WTC11 (cell line): ENCODE data around the gene EEFSEC. TPM values are rescaled to one million over a fixed set of nuclear protein-coding genes. Genes with fewer than 3 reads are reported as not detected.

Experiments used
- ATAC-seq: fragments of 200-7000 bp; cut with Tn5 transposase; 2 replicates; pipeline ENCODE4 v1.10.0; 2021; ENCODE audit warnings: mild to moderate bottlenecking, moderate library complexity
- CTCF ChIA-PET: fragments of 300-600 bp; sonication (Branson Sonifier 250); formaldehyde crosslinking; loops from one replicate; lab custom pipeline; 2021; ENCODE audit warnings: antibody characterized with exemption; lab: Charles Lee
- POLR2A ChIA-PET: fragments of 350-600 bp; sonication (Branson Sonifier 250); formaldehyde crosslinking; loops from one replicate; lab custom pipeline; 2021; ENCODE audit warnings: antibody characterized with exemption; lab: Charles Lee
- DNase-seq: peaks from one replicate; pipeline ENCODE4 v3.0.0; 2021; ENCODE audit warnings: low spot score
- H3K27ac Mint-ChIP-seq: 2 replicates; pipeline ENCODE4 v1.8.0; 2021; ENCODE audit warnings: mixed read lengths
- H3K27me3 Mint-ChIP-seq: 2 replicates; pipeline ENCODE4 v1.8.0; 2021; ENCODE audit warnings: low read depth, mild to moderate bottlenecking, moderate library complexity, mixed read lengths
- H3K36me3 Mint-ChIP-seq: 2 replicates; pipeline ENCODE4 v1.8.0; 2021; ENCODE audit warnings: mixed read lengths
- H3K4me1 Mint-ChIP-seq: 2 replicates; pipeline ENCODE4 v1.8.0; 2022; ENCODE audit warnings: mixed read lengths
- H3K4me3 Mint-ChIP-seq: 2 replicates; pipeline ENCODE4 v1.8.0; 2021; ENCODE audit warnings: mild to moderate bottlenecking, moderate library complexity, mixed read lengths
- H3K9me3 Mint-ChIP-seq: 2 replicates; pipeline ENCODE4 v1.8.0; 2021; ENCODE audit warnings: mixed read lengths
- CBFB ChIP-seq: sonication (generic); formaldehyde crosslinking; IDR thresholded peaks from 2 replicates; pipeline ENCODE4 v1.8.1; 2022; ENCODE audit warnings: mild to moderate bottlenecking, low read depth, missing genetic modification reagents
- CDX4 ChIP-seq: fragments of 250-450 bp; sonication (Bioruptor Pico); IDR thresholded peaks from 2 replicates; pipeline ENCODE4 v1.9.0; 2021; ENCODE audit warnings: moderate library complexity, mild to moderate bottlenecking, inconsistent platforms, borderline replicate concordance
- CREB1 ChIP-seq: sonication (generic); formaldehyde crosslinking; IDR thresholded peaks from 2 replicates; pipeline ENCODE4 v1.8.0; 2023; ENCODE audit warnings: mild to moderate bottlenecking, missing genetic modification reagents
- ELF4 ChIP-seq: sonication (generic); formaldehyde crosslinking; IDR thresholded peaks from 2 replicates; pipeline ENCODE4 v1.8.1; 2022; ENCODE audit warnings: low read depth, mild to moderate bottlenecking, moderate library complexity, missing genetic modification reagents
- FOXP1 ChIP-seq: sonication (generic); formaldehyde crosslinking; IDR thresholded peaks from 2 replicates; pipeline ENCODE4 v1.8.0; 2022; ENCODE audit warnings: missing genetic modification reagents, mild to moderate bottlenecking, moderate library complexity, borderline replicate concordance
- GTF2I ChIP-seq: fragments of 250-450 bp; sonication (Bioruptor Pico); conservative IDR thresholded peaks from 2 replicates; pipeline ENCODE4 v1.4.0; 2021; ENCODE audit warnings: mild to moderate bottlenecking
- MAX ChIP-seq: sonication (generic); formaldehyde crosslinking; IDR thresholded peaks from 2 replicates; pipeline ENCODE4 v1.8.0; 2022; ENCODE audit warnings: mild to moderate bottlenecking, missing genetic modification reagents
- PRDM15 ChIP-seq: sonication (generic); formaldehyde crosslinking; IDR thresholded peaks from 2 replicates; pipeline ENCODE4 v1.8.0; 2022; ENCODE audit warnings: missing genetic modification reagents
- TCF7 ChIP-seq: sonication (generic); formaldehyde crosslinking; IDR thresholded peaks from 2 replicates; pipeline ENCODE4 v1.8.0; 2022; ENCODE audit warnings: mild to moderate bottlenecking, low read depth, missing genetic modification reagents, moderate library complexity
- ZNF121 ChIP-seq: sonication (generic); formaldehyde crosslinking; IDR thresholded peaks from 2 replicates; pipeline ENCODE4 v1.8.0; 2023; ENCODE audit warnings: missing genetic modification reagents
- ZNF317 ChIP-seq: sonication (generic); formaldehyde crosslinking; IDR thresholded peaks from 2 replicates; pipeline ENCODE4 v1.8.1; 2023; ENCODE audit warnings: low read depth, mild to moderate bottlenecking, moderate library complexity, missing genetic modification reagents, borderline replicate concordance
- ZNF396 ChIP-seq: fragments of 250-450 bp; sonication (Bioruptor Pico); IDR thresholded peaks from 2 replicates; pipeline ENCODE4 v1.8.0; 2021; ENCODE audit warnings: mild to moderate bottlenecking, moderate library complexity, borderline replicate concordance
- total RNA-seq: library from RNA; stranded (reverse); gene quantifications from 3 replicates; pipeline ENCODE4 v1.2.3, GENCODE V29; 2021
- TF ChIP-seq, protein P1 (sequence below): fragments of 250-450 bp; sonication (Bioruptor Pico); conservative IDR thresholded peaks from 2 replicates; pipeline ENCODE4 v1.9.0; 2021; ENCODE audit warnings: mild to moderate bottlenecking
- TF ChIP-seq, protein P2 (sequence below): fragments of 200-600 bp; IDR thresholded peaks from 2 replicates; pipeline ENCODE4 v1.8.0; 2022; ENCODE audit warnings: antibody characterized with exemption
- TF ChIP-seq, protein P3 (sequence below): fragments of 250-450 bp; sonication (Bioruptor Pico); IDR thresholded peaks from 2 replicates; pipeline ENCODE4 v2.1.2; 2022; ENCODE audit warnings: mild to moderate bottlenecking, moderate library complexity
- TF ChIP-seq, protein P4 (sequence below): sonication (generic); formaldehyde crosslinking; IDR thresholded peaks from 2 replicates; pipeline ENCODE4 v1.8.1; 2023; ENCODE audit warnings: mild to moderate bottlenecking, missing genetic modification reagents
- TF ChIP-seq, protein P5 (sequence below): sonication (generic); formaldehyde crosslinking; IDR thresholded peaks from 2 replicates; pipeline ENCODE4 v1.8.1; 2022; ENCODE audit warnings: mild to moderate bottlenecking, missing genetic modification reagents, moderate library complexity, borderline replicate concordance

EEFSEC gene
- total RNA-seq, 1 experiment from 2014 or later = 13.7 TPM

DNA sequence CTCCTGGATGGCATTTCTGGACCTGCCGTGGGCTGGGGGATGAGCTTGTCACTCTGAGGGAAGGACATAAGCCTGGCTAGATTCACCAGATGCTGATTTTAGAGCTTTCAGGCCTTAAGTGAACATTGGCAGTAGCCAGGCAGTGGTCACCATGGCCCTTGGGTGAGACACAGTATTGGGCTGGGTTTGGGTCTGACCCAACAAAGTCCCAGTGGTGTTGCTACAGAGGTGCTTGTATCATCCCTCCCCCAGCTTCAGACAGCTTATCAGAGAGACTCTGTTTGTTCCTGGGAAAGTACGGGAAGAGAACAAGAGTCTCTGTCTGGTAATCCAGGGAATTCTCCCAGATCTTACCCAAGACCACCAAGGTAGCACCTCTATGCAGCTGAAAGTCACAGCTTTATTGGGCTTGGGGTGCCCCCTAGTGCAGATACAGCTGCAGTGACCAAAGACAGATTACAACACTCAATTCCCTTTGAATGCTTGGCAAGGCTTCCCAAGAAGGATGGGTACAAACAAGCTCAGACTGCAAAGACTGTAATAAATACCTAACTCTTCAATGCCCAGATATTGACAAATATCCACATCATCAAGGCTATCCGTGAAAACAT, 19.9 kb upstream of the EEFSEC start:
- peak; percentile 97 for ATAC-seq
- Mint-ChIP-seq H3K4me3 (no peak overlapping the region), H3K4me1 (no peaks in the 10 kb centered on the region), H3K9me3 (peaks cover 9% of the 10 kb centered on the region), H3K36me3 (peaks cover 3% of the 10 kb centered on the region), H3K27me3 (peaks cover 18% of the 10 kb centered on the region), H3K27ac (peak overlapping the region; percentile 10; the same call in 1 of the 2 replicates)
- ChIA-PET POLR2A (interaction anchor here (0.9 kb wide), 1 partner anchor 10 kb away, joined by 3 read pairs; no protein-coding TSS in a partner anchor), CTCF (interaction anchor here (0.7 to 2.6 kb wide), 38 partner anchors 10 to 558 kb away, joined by 3 to 36 read pairs (median 4); partner anchors contain the start of genes EEFSEC and RUVBL1)
- TF ChIP-seq, protein P1, sequence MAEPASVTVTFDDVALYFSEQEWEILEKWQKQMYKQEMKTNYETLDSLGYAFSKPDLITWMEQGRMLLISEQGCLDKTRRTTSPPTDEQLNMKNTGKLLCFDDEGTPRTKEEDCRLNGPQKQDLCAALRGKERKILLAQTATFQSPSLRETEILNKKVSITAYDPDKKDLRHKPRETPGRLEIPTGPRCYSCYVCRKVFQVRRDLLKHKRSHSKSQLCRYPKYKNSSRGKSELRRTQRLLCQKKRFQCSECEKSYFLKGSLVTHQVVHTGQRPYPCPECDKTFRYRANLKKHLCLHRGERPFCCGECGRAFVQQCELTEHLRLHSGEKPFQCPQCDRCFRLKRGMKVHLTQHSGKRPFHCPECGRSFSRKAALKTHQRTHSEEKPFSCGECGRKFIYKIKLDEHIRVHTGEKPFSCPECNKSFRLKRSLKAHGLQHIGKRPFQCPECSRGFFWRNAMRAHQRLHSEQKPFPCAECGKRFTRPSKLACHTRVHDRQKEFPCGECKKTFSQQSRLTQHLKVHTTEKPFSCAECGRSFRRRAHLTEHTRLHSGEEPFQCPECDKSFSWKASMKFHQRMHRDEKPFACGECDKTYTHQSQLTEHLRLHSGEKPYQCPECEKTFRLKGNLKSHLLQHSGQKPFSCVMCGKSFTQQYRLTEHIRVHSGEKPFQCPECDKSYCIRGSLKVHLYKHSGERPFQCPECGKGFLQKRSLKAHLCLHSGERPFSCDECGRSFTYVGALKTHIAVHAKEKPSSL (CRISPR knock-in tag) = peak; percentile 91
- TF ChIP-seq CBFB (CRISPR knock-in tag) (no peak), MAX (CRISPR knock-in tag) (no peak), PRDM15 (CRISPR knock-in tag) (peak; percentile 80)
- TF ChIP-seq, protein P2, sequence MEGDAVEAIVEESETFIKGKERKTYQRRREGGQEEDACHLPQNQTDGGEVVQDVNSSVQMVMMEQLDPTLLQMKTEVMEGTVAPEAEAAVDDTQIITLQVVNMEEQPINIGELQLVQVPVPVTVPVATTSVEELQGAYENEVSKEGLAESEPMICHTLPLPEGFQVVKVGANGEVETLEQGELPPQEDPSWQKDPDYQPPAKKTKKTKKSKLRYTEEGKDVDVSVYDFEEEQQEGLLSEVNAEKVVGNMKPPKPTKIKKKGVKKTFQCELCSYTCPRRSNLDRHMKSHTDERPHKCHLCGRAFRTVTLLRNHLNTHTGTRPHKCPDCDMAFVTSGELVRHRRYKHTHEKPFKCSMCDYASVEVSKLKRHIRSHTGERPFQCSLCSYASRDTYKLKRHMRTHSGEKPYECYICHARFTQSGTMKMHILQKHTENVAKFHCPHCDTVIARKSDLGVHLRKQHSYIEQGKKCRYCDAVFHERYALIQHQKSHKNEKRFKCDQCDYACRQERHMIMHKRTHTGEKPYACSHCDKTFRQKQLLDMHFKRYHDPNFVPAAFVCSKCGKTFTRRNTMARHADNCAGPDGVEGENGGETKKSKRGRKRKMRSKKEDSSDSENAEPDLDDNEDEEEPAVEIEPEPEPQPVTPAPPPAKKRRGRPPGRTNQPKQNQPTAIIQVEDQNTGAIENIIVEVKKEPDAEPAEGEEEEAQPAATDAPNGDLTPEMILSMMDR = peak; percentile 34; the same call in 1 of the 2 replicates
- peak; percentile 72 for DNase-seq

DNA sequence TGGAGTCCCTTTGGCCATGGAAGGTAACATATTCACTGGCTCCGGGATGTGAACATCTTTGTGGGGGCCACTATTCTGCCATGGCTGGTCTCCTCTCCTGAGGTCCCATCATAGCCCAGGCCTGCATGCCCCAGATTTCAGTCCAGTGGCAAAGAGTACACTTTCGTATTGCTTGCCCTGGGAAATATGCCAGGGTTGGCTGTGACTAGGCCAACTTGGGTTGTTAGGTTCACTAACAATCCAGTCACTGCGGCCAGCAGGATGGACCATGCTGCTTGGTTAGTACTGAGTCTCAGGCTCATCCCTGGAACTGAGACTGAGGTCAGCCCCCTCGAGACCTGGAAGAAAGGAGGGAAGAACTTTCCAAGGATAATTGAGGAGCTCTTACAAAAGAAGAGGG, 9.8 kb upstream of the EEFSEC start:
- DNase-seq (no peak), ATAC-seq (no peak)
- ChIA-PET POLR2A (no interaction called here), CTCF (interaction anchor here (1.5 kb wide), 1 partner anchor 10 kb away, joined by 8 read pairs; no protein-coding TSS in a partner anchor)
- no peaks in the 10 kb centered on the region for H3K4me1 Mint-ChIP-seq
- no peaks in the 10 kb centered on the region for H3K36me3 Mint-ChIP-seq
- H3K9me3 Mint-ChIP-seq = no peaks in the 10 kb centered on the region
- peaks cover 18% of the 10 kb centered on the region for H3K27me3 Mint-ChIP-seq
- no peak overlapping the region for H3K27ac Mint-ChIP-seq
- H3K4me3 Mint-ChIP-seq = no peak overlapping the region
- TF ChIP-seq, protein P3, sequence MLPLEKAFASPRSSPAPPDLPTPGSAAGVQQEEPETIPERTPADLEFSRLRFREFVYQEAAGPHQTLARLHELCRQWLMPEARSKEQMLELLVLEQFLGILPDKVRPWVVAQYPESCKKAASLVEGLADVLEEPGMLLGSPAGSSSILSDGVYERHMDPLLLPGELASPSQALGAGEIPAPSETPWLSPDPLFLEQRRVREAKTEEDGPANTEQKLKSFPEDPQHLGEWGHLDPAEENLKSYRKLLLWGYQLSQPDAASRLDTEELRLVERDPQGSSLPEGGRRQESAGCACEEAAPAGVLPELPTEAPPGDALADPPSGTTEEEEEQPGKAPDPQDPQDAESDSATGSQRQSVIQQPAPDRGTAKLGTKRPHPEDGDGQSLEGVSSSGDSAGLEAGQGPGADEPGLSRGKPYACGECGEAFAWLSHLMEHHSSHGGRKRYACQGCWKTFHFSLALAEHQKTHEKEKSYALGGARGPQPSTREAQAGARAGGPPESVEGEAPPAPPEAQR (CRISPR knock-in tag) = no peak
- TF ChIP-seq FOXP1 (CRISPR knock-in tag) = no peak
- no peak for TF ChIP-seq CBFB (CRISPR knock-in tag)
- TF ChIP-seq, protein P4, sequence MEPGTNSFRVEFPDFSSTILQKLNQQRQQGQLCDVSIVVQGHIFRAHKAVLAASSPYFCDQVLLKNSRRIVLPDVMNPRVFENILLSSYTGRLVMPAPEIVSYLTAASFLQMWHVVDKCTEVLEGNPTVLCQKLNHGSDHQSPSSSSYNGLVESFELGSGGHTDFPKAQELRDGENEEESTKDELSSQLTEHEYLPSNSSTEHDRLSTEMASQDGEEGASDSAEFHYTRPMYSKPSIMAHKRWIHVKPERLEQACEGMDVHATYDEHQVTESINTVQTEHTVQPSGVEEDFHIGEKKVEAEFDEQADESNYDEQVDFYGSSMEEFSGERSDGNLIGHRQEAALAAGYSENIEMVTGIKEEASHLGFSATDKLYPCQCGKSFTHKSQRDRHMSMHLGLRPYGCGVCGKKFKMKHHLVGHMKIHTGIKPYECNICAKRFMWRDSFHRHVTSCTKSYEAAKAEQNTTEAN (CRISPR knock-in tag) = no peak
- no peak for TF ChIP-seq MAX (CRISPR knock-in tag)
- TF ChIP-seq ZNF396 = no peak
- no peak for TF ChIP-seq CREB1 (CRISPR knock-in tag)
- TF ChIP-seq ZNF317 = no peak
- TF ChIP-seq, protein P5, sequence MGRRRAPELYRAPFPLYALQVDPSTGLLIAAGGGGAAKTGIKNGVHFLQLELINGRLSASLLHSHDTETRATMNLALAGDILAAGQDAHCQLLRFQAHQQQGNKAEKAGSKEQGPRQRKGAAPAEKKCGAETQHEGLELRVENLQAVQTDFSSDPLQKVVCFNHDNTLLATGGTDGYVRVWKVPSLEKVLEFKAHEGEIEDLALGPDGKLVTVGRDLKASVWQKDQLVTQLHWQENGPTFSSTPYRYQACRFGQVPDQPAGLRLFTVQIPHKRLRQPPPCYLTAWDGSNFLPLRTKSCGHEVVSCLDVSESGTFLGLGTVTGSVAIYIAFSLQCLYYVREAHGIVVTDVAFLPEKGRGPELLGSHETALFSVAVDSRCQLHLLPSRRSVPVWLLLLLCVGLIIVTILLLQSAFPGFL (CRISPR knock-in tag) = no peak
- no peak for TF ChIP-seq TCF7 (CRISPR knock-in tag)
- no peak for TF ChIP-seq ELF4 (CRISPR knock-in tag)
- no peak for TF ChIP-seq GTF2I (CRISPR knock-in tag)
- TF ChIP-seq CDX4 (CRISPR knock-in tag) = no peak
- TF ChIP-seq ZNF121 (CRISPR knock-in tag) = no peak
